ENCODE measurements around the gene MYOM1. TPM values are rescaled to one million over a fixed set of nuclear protein-coding genes. Genes with fewer than 3 reads are reported as not detected.

MYOM1 gene
- total and polyA plus RNA-seq, 2 experiments from 2014 or later = 1.1 to 1.8 TPM

- no peaks in the 10 kb centered on the region for H3K36me3 ChIP-seq (replicated peaks; ENCODE audit: insufficient read depth, low read depth)
- no peaks in the 10 kb centered on the region for H3K9me2 ChIP-seq (replicated peaks; ENCODE audit: insufficient read depth)
- TF ChIP-seq CTCF (IDR thresholded peaks at IDR 0.05; ENCODE audit: poor library complexity) (no peak), EZH2phosphoT487 (IDR thresholded peaks at IDR 0.05; ENCODE audit: low read depth, severe bottlenecking, unreplicated experiment) (no peak), EZH2 (IDR thresholded peaks at IDR 0.05; ENCODE audit: borderline replicate concordance) (no peak)
- H3K79me2 ChIP-seq = no peaks in the 10 kb centered on the region
- no peak overlapping the region for H3K4me3 ChIP-seq
- H2AFZ ChIP-seq = no peak overlapping the region
- H3K27me3 ChIP-seq = no peaks in the 10 kb centered on the region
- no peaks in the 10 kb centered on the region for H4K20me1 ChIP-seq (ENCODE audit: insufficient read depth, poor library complexity, severe bottlenecking)
- no peaks in the 10 kb centered on the region for H3K4me1 ChIP-seq (ENCODE audit: insufficient read depth)
- 57% methylated on average over 4 of the region's 4 CpGs for WGBS (ENCODE audit: low lambda C conversion rate, missing lambda C conversion rate)
- DNase-seq (ENCODE audit: low spot score) = no peak
- no peak overlapping the region for H3K4me2 ChIP-seq
- H3K27ac ChIP-seq = no peak overlapping the region
- H3K9me3 ChIP-seq (ENCODE audit: low read depth) = no peaks in the 10 kb centered on the region
Observed at GRCh38 chr18:3236470-3236869, 16.7 kb upstream of the MYOM1 start.

- Histone ChIP-seq H3K4me2 (no peak overlapping the region), H3K27me3 (no peaks in the 10 kb centered on the region), H4K20me1 (ENCODE audit: insufficient read depth, poor library complexity, severe bottlenecking) (no peaks in the 10 kb centered on the region), H3K4me3 (no peak overlapping the region), H3K4me1 (ENCODE audit: insufficient read depth) (no peaks in the 10 kb centered on the region), H3K36me3 (replicated peaks; ENCODE audit: insufficient read depth, low read depth) (no peaks in the 10 kb centered on the region), H2AFZ (no peak overlapping the region), H3K27ac (no peak overlapping the region), H3K9me2 (replicated peaks; ENCODE audit: insufficient read depth) (no peaks in the 10 kb centered on the region), H3K9me3 (ENCODE audit: low read depth) (no peaks in the 10 kb centered on the region), H3K79me2 (no peaks in the 10 kb centered on the region)
- TF ChIP-seq EZH2phosphoT487 (IDR thresholded peaks at IDR 0.05; ENCODE audit: low read depth, severe bottlenecking, unreplicated experiment) = no peak
- no peak for TF ChIP-seq EZH2 (IDR thresholded peaks at IDR 0.05; ENCODE audit: borderline replicate concordance)
- no peak for TF ChIP-seq CTCF (IDR thresholded peaks at IDR 0.05; ENCODE audit: poor library complexity)
- no peak for DNase-seq (ENCODE audit: low spot score)
- 93% methylated on average over 2 of the region's 2 CpGs for WGBS (ENCODE audit: low lambda C conversion rate, missing lambda C conversion rate)
Observed at GRCh38 chr18:3235846-3236245, 16.1 kb upstream of the MYOM1 start.

- Histone ChIP-seq H3K9me2 (replicated peaks; ENCODE audit: insufficient read depth) (no peaks in the 10 kb centered on the region), H2AFZ (no peak overlapping the region), H3K27me3 (no peaks in the 10 kb centered on the region), H3K4me2 (no peak overlapping the region), H3K79me2 (no peaks in the 10 kb centered on the region), H3K4me3 (no peak overlapping the region), H3K9me3 (ENCODE audit: low read depth) (no peaks in the 10 kb centered on the region), H3K27ac (no peak overlapping the region), H4K20me1 (ENCODE audit: insufficient read depth, poor library complexity, severe bottlenecking) (no peaks in the 10 kb centered on the region), H3K36me3 (replicated peaks; ENCODE audit: insufficient read depth, low read depth) (no peaks in the 10 kb centered on the region), H3K4me1 (ENCODE audit: insufficient read depth) (no peaks in the 10 kb centered on the region)
- no peak for DNase-seq (ENCODE audit: low spot score)
- WGBS (ENCODE audit: low lambda C conversion rate, missing lambda C conversion rate) = 71% methylated on average over 5 of the region's 5 CpGs
- TF ChIP-seq EZH2phosphoT487 (IDR thresholded peaks at IDR 0.05; ENCODE audit: low read depth, severe bottlenecking, unreplicated experiment) = no peak
- no peak for TF ChIP-seq EZH2 (IDR thresholded peaks at IDR 0.05; ENCODE audit: borderline replicate concordance)
- no peak for TF ChIP-seq CTCF (IDR thresholded peaks at IDR 0.05; ENCODE audit: poor library complexity)
Observed at GRCh38 chr18:3234457-3234856, 14.7 kb upstream of the MYOM1 start.

Measured in hepatocyte (in vitro differentiated cells).